GM21447 (cell line): ENCODE data around the gene ATP10D.
"Not testable (repeated sequence)": the region's sequence is repeated elsewhere in the genome, so short reads cannot be mapped to it uniquely, and the experiment has no call there.

ENCODE experiments used
- ATAC-seq: cut with Tn5 transposase; IDR thresholded peaks from one replicate; pipeline ENCODE4 v1.9.1; 2021; ENCODE audit not compliant: unreplicated experiment

ATP10D gene

GRCh38 chr4:47534772-47535171, 49.7 kb downstream of the ATP10D start:
- ATAC-seq, result no peak

GRCh38 chr4:47535567-47536147, 50.6 kb downstream of the ATP10D start:
- ATAC-seq, result no peak

- ATAC-seq, result no peak
Measured at GRCh38 chr4:47536966-47537365, 51.9 kb downstream of the ATP10D start.

GRCh38 chr4:47538111-47538824, 53.2 kb downstream of the ATP10D start:
- no peak for ATAC-seq

- ATAC-seq, result no peak
Measured at GRCh38 chr4:47538825-47539154, 53.7 kb downstream of the ATP10D start.

GRCh38 chr4:47542640-47543039, 57.6 kb downstream of the ATP10D start:
- ATAC-seq, result not testable (repeated sequence)

- ATAC-seq, result no peak
Measured at GRCh38 chr4:47543331-47543730, 58.3 kb downstream of the ATP10D start.

- ATAC-seq, result not testable (repeated sequence)
Measured at GRCh38 chr4:47550357-47550756, 65.3 kb downstream of the ATP10D start.

GRCh38 chr4:47550899-47551548, 65.9 kb downstream of the ATP10D start:
- no peak for ATAC-seq

GRCh38 chr4:47551682-47552081, 66.6 kb downstream of the ATP10D start:
- no peak for ATAC-seq

- no peak for ATAC-seq
Measured at GRCh38 chr4:47553329-47554125, 68.5 kb downstream of the ATP10D start.

GRCh38 chr4:47555920-47556319, 70.8 kb downstream of the ATP10D start:
- ATAC-seq, result not testable (repeated sequence)

- ATAC-seq, result no peak
Measured at GRCh38 chr4:47557255-47557654, 72.2 kb downstream of the ATP10D start.

- ATAC-seq, result no peak
Measured at GRCh38 chr4:47560682-47561081, 75.6 kb downstream of the ATP10D start.

GRCh38 chr4:47561331-47561730, 76.3 kb downstream of the ATP10D start:
- no peak for ATAC-seq

- no peak for ATAC-seq
Measured at GRCh38 chr4:47562297-47562696, 77.2 kb downstream of the ATP10D start.

- ATAC-seq, result no peak
Measured at GRCh38 chr4:47566566-47566965, 81.5 kb downstream of the ATP10D start.

GRCh38 chr4:47566969-47567368, 81.9 kb downstream of the ATP10D start:
- ATAC-seq, result no peak

GRCh38 chr4:47567511-47567910, 82.4 kb downstream of the ATP10D start:
- ATAC-seq, result no peak

GRCh38 chr4:47570816-47571215, 85.7 kb downstream of the ATP10D start:
- ATAC-seq, result no peak

- ATAC-seq, result no peak
Measured at GRCh38 chr4:47572981-47573380, 87.9 kb downstream of the ATP10D start.
